ENCODE results near the gene SHANK2. TPM values are rescaled to one million over a fixed set of nuclear protein-coding genes. Genes with fewer than 3 reads are reported as not detected.

Gene SHANK2
- total RNA-seq, 1 experiment from 2014 or later = 23.8 TPM

DNA sequence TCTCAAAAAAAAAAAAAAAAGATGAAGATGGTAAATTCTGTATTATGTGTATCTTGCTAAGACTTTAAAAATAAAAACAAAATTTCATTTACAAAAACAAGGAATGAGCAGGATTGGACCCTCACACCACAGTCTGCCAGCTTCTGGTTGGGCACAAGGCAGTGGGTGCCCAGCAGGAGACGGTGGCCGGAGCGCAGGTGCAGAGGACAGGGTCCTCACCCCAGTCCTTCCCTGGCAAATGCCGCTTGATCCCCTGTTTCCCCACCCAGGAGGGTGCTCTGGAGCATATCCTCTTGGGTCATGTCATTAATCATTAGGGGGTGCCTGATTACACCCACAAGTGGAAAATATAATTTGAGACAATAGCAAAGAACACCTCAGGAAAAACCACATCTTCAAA is 31.2 kb downstream of the SHANK2 start:
- H3K23me2 ChIP-seq (ENCODE audit: insufficient read length, low read depth, low read length, poor library complexity, severe bottlenecking) = no peaks in the 10 kb centered on the region
- H4K5ac ChIP-seq (ENCODE audit: insufficient read length, low read depth, low read length) = no peak overlapping the region
- H3K23ac ChIP-seq (ENCODE audit: insufficient read length, low read depth, low read length) = no peak overlapping the region
- DNase-seq = no peak
- no peak overlapping the region for H2BK20ac ChIP-seq (ENCODE audit: low read depth, low read length, poor library complexity, severe bottlenecking)
- H3K27me3 ChIP-seq (ENCODE audit: insufficient read depth, low read length) = no peaks in the 10 kb centered on the region
- no peaks in the 10 kb centered on the region for H3K9me3 ChIP-seq (ENCODE audit: control insufficient read depth, low read depth, low read length)
- H2AFZ ChIP-seq (ENCODE audit: low read length) = no peak overlapping the region
- no peak overlapping the region for H2BK120ac ChIP-seq (ENCODE audit: low read depth, low read length, poor library complexity, severe bottlenecking)
- H3K18ac ChIP-seq (ENCODE audit: insufficient read length, low read depth, low read length) = no peak overlapping the region
- Mint-ChIP-seq H3K9me3 (peaks cover 4% of the 10 kb centered on the region in 2 experiments; a peak in 4 of 5 replicates), H3K27me3 (ENCODE audit: low read depth) (no peaks in the 10 kb centered on the region), H3K4me1 (peaks cover 6 to 7% of the 10 kb centered on the region in 2 experiments; a peak in 3 of 4 replicates), H3K36me3 (ENCODE audit: insufficient read depth in 1 of 3, low read depth in 3 of 3) (peaks cover 14 to 36% (median 30%) of the 10 kb centered on the region in 3 experiments; a peak in 6 of 7 replicates), H3K4me3 (no peak overlapping the region), H3K27ac (no peak overlapping the region)
- H3T11ph ChIP-seq (ENCODE audit: low read length) = no peak overlapping the region
- H3K56ac ChIP-seq (ENCODE audit: insufficient read length, low read depth, low read length) = no peak overlapping the region
- peaks cover 6% of the 10 kb centered on the region for H3K79me1 ChIP-seq (ENCODE audit: insufficient read depth, low read depth, low read length, poor library complexity, severe bottlenecking)
- no peak overlapping the region for H3K4ac ChIP-seq (ENCODE audit: low read depth, low read length)
- H4K91ac ChIP-seq (ENCODE audit: insufficient read length, low read depth, low read length) = no peak overlapping the region
- H3K9ac ChIP-seq (ENCODE audit: extremely low read depth, insufficient read length, low read length) = no peak overlapping the region
- H4K8ac ChIP-seq (replicated peaks; ENCODE audit: insufficient read length, low read depth, low read length) = no peak overlapping the region
- no peak overlapping the region for H2BK5ac ChIP-seq (ENCODE audit: insufficient read length, low read length)
- H2BK12ac ChIP-seq (ENCODE audit: insufficient read length, low read depth, low read length) = no peak overlapping the region
- no peak overlapping the region for H2BK15ac ChIP-seq (ENCODE audit: low read depth, low read length)
- H3K4me2 ChIP-seq (ENCODE audit: insufficient read depth, insufficient read length, low read length) = no peak overlapping the region
- no peak overlapping the region for H3K27ac ChIP-seq (ENCODE audit: insufficient read length, low read depth, low read length)
- TF ChIP-seq CTCF (conservative IDR thresholded peaks at IDR 0.05) = no peak
- no CpG with 5 or more reads among the region's 4 CpGs for WGBS (ENCODE audit: extremely low coverage, insufficient read length, low lambda C conversion rate)
- H3K79me2 ChIP-seq (ENCODE audit: insufficient read depth, low read length) = no peaks in the 10 kb centered on the region; the same call in 1 of the 2 replicates
- H3K4me1 ChIP-seq (ENCODE audit: insufficient read depth, low read length) = no peaks in the 10 kb centered on the region
- H3K14ac ChIP-seq (ENCODE audit: insufficient read depth, low read length) = no peak overlapping the region
- H4K20me1 ChIP-seq (ENCODE audit: control insufficient read depth, insufficient read depth, insufficient read length) = no peaks in the 10 kb centered on the region
- H2AK5ac ChIP-seq (ENCODE audit: insufficient read length, low read length) = no peak overlapping the region

Measured in H9 (cell line).